Trophoblast cell (in vitro differentiated cells and primary cell): ENCODE data around the gene TEX2.

Experiments used
- DNase-seq, 2 donors: peaks; one replicate each; pipeline ENCODE4 v3.0.0-alpha.2; 2016
- H2AFZ ChIP-seq: 2 replicates; pipeline ENCODE4 v1.6.1; 2013; ENCODE audit warnings: low read length, moderate library complexity, mild to moderate bottlenecking; ENCODE audit not compliant: insufficient read depth, poor library complexity
- H2AK5ac ChIP-seq: 2 replicates; pipeline ENCODE4 v1.6.1; 2013; ENCODE audit warnings: mild to moderate bottlenecking, low read length
- H2BK120ac ChIP-seq: 2 replicates; pipeline ENCODE4 v1.6.1; 2013; ENCODE audit warnings: low read length, mild to moderate bottlenecking, moderate library complexity; ENCODE audit not compliant: insufficient read depth, poor library complexity
- H2BK12ac ChIP-seq: 2 replicates; pipeline ENCODE4 v1.6.1; 2013; ENCODE audit warnings: mild to moderate bottlenecking, low read length, moderate library complexity
- H2BK5ac ChIP-seq: 2 replicates; pipeline ENCODE4 v1.6.1; 2013; ENCODE audit warnings: low read length, low read depth, moderate library complexity, mild to moderate bottlenecking; ENCODE audit not compliant: poor library complexity
- H3K14ac ChIP-seq: 2 replicates; pipeline ENCODE4 v1.6.1; 2013; ENCODE audit warnings: mild to moderate bottlenecking, low read length
- H3K18ac ChIP-seq: 2 replicates; pipeline ENCODE4 v1.6.1; 2013; ENCODE audit warnings: mild to moderate bottlenecking, low read length
- H3K23ac ChIP-seq: 2 replicates; pipeline ENCODE4 v1.6.1; 2013; ENCODE audit warnings: low read length
- H3K27ac ChIP-seq: 2 replicates; pipeline ENCODE4 v1.5.1; 2013; ENCODE audit warnings: low read depth, mild to moderate bottlenecking, inconsistent platforms, low read length, moderate library complexity
- H3K27me3 ChIP-seq: 2 replicates; pipeline ENCODE4 v1.6.1; 2013; ENCODE audit warnings: inconsistent platforms, mild to moderate bottlenecking, low read length, moderate library complexity; ENCODE audit not compliant: insufficient read depth
- H3K36me3 ChIP-seq, 2 experiments: 1 replicate in 1 of 2; 2 replicates in 1 of 2; pipeline ENCODE4 v1.6.1; 2013; ENCODE audit warnings: low read length in 2 of 2, mild to moderate bottlenecking in 2 of 2, moderate library complexity in 1 of 2; ENCODE audit not compliant: insufficient read depth in 2 of 2, control insufficient read depth in 1 of 2
- H3K4ac ChIP-seq: 2 replicates; pipeline ENCODE4 v1.6.1; 2013; ENCODE audit warnings: low read depth, mild to moderate bottlenecking, low read length, moderate library complexity
- H3K4me1 ChIP-seq, 2 experiments: 1 replicate in 1 of 2; 2 replicates in 1 of 2; pipeline ENCODE4 v1.6.1; 2013; ENCODE audit warnings: low read length in 2 of 2, mild to moderate bottlenecking in 2 of 2, moderate library complexity in 1 of 2; ENCODE audit not compliant: insufficient read depth in 2 of 2, control insufficient read depth in 1 of 2
- H3K4me2 ChIP-seq: 2 replicates; pipeline ENCODE4 v1.6.1; 2013; ENCODE audit warnings: inconsistent platforms, mild to moderate bottlenecking, low read length, moderate library complexity
- H3K4me3 ChIP-seq: 2 replicates; pipeline ENCODE4 v1.5.1; 2013; ENCODE audit warnings: mild to moderate bottlenecking, low read depth, low read length, inconsistent platforms
- H3K79me1 ChIP-seq: one replicate; pipeline ENCODE4 v1.6.1; 2013; ENCODE audit warnings: low read length
- H3K79me2 ChIP-seq: 2 replicates; pipeline ENCODE4 v1.6.1; 2013; ENCODE audit warnings: low read length, mild to moderate bottlenecking; ENCODE audit not compliant: control insufficient read depth, insufficient read depth, poor library complexity
- H3K9ac ChIP-seq: 2 replicates; pipeline ENCODE4 v1.6.1; 2013; ENCODE audit warnings: mild to moderate bottlenecking, low read length
- H3K9me3 ChIP-seq: 2 replicates; pipeline ENCODE4 v1.6.1; 2013; ENCODE audit warnings: low read depth, mild to moderate bottlenecking, control low read depth, inconsistent platforms, low read length; ENCODE audit not compliant: insufficient read depth
- H4K12ac ChIP-seq: 2 replicates; pipeline ENCODE4 v1.6.1; 2013; ENCODE audit warnings: low read depth, mild to moderate bottlenecking, low read length, moderate library complexity
- H4K8ac ChIP-seq: 2 replicates; pipeline ENCODE4 v1.6.1; 2013; ENCODE audit warnings: low read depth, mild to moderate bottlenecking, low read length, moderate library complexity
- H4K91ac ChIP-seq: one replicate; pipeline ENCODE4 v1.6.1; 2013; ENCODE audit warnings: low read depth, mild to moderate bottlenecking, low read length, moderate library complexity
- WGBS: extraction: QIAGEN DNeasy Blood & Tissue Kit; methylation state at CpG from one replicate; pipeline ENCODE4 v1.1.7; 2013; ENCODE audit warnings: missing lambda C conversion rate; ENCODE audit not compliant: insufficient read length, insufficient coverage; ENCODE audit errors: extremely low coverage; 5-methylcytosine and 5-hydroxymethylcytosine counted together

Gene TEX2

DNA sequence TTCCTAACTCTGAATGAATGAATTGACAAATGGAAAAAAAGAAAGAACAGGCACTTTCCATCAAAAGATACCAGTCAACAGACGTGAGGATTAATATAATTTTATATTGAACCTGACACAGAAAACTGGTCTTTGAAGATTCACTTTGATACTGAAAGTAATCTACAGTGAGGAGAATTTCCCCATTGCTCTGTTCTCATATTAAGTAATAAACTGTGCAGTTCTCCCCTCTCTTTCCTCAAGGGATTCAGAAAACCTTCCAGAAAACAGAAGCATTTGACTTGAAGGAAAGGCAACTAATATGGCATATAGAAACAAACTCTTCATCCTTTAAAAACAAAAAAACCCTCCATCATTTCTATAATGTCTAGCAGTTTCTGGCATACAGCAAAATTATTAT lies 2.2 kb downstream of the TEX2 start:
- DNase-seq, result no peak
- H3K4me2 ChIP-seq, result no peak overlapping the region
- no peak overlapping the region for H3K18ac ChIP-seq
- WGBS, result no CpG with 5 or more reads among the region's 1 CpG
- no peak overlapping the region for H3K4ac ChIP-seq
- peaks cover 18% of the 10 kb centered on the region for H3K79me2 ChIP-seq
- no peak overlapping the region for H2BK120ac ChIP-seq
- no peaks in the 10 kb centered on the region for H3K36me3 ChIP-seq
- no peak overlapping the region for H2AK5ac ChIP-seq
- peaks cover 25% of the 10 kb centered on the region for H3K79me1 ChIP-seq
- no peak overlapping the region for H2BK5ac ChIP-seq
- no peak overlapping the region for H4K91ac ChIP-seq
- no peak overlapping the region for H3K14ac ChIP-seq
- H2BK12ac ChIP-seq, result no peak overlapping the region
- H3K23ac ChIP-seq, result no peak overlapping the region
- H3K27me3 ChIP-seq, result no peaks in the 10 kb centered on the region
- H4K12ac ChIP-seq, result no peak overlapping the region
- H3K4me1 ChIP-seq, result peaks cover 25 to 28% of the 10 kb centered on the region in 2 experiments
- no peak overlapping the region for H2AFZ ChIP-seq
- no peak overlapping the region for H3K4me3 ChIP-seq
- no peak overlapping the region for H4K8ac ChIP-seq
- H3K9me3 ChIP-seq, result no peaks in the 10 kb centered on the region
- no peak overlapping the region for H3K27ac ChIP-seq
- H3K9ac ChIP-seq, result no peak overlapping the region

DNA sequence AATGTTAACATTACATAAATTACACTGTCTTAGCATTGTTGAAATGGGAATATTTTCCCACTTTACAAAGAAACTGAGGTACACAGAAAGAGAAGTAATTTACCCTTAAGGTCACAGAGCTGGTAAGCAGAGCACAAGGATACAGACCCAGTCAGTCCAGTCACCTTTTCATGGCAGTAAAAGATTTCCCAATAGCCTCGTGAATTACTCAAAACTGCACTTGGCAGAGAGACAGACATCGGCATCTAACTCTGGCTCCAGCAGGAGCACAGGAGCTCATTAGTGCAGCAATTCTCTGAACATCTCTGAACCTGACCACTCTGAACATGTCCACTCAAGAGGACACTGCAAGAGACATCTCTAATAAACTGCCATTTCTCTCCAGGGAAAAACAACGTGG lies 3.1 kb downstream of the TEX2 start:
- Histone ChIP-seq H2AK5ac (no peak overlapping the region), H3K79me1 (peaks cover 25% of the 10 kb centered on the region), H2BK120ac (no peak overlapping the region), H3K23ac (no peak overlapping the region), H4K8ac (no peak overlapping the region), H3K4me2 (peak overlapping the region; percentile 46), H2AFZ (no peak overlapping the region), H2BK12ac (no peak overlapping the region), H4K91ac (no peak overlapping the region), H3K14ac (no peak overlapping the region), H3K4ac (peak overlapping the region; percentile 43), H3K27me3 (no peaks in the 10 kb centered on the region), H3K9me3 (no peaks in the 10 kb centered on the region), H3K18ac (no peak overlapping the region), H3K9ac (no peak overlapping the region), H3K4me1 (peaks cover 22 to 27% of the 10 kb centered on the region in 2 experiments), H3K36me3 (no peaks in the 10 kb centered on the region), H3K4me3 (no peak overlapping the region), H4K12ac (no peak overlapping the region), H2BK5ac (peak overlapping the region; percentile 50), H3K79me2 (peaks cover 18% of the 10 kb centered on the region), H3K27ac (peak overlapping the region; percentile 55)
- peak in 1 of 2 donors; percentile 56 for DNase-seq
- no CpG with 5 or more reads among the region's 3 CpGs for WGBS

DNA sequence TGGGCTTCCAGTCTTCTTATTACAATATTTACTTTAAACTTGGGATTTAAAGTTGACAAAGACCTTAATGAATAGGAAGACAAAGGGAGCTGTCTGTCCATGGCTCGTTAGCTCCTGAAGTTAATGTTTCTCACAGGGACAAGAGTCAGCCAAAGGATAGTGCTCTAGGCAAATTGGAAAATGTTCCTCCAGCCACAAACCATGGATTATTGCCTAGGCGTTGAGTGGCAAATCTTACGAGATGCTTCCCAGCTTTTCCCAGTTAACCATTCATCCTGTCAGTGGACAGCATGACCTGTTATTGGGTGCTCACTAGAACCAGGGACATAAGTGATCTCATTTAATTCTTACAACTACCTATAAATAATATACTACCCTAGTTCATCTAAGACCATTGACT lies 3.6 kb downstream of the TEX2 start:
- Histone ChIP-seq H4K91ac (no peak overlapping the region), H4K8ac (no peak overlapping the region), H3K4me1 (peaks cover 22 to 25% of the 10 kb centered on the region in 2 experiments), H3K23ac (no peak overlapping the region), H3K9me3 (no peaks in the 10 kb centered on the region), H3K27ac (no peak overlapping the region), H3K79me2 (peaks cover 18% of the 10 kb centered on the region), H3K79me1 (peaks cover 25% of the 10 kb centered on the region), H2AK5ac (no peak overlapping the region), H2BK5ac (no peak overlapping the region), H3K36me3 (no peaks in the 10 kb centered on the region), H3K9ac (no peak overlapping the region), H3K18ac (no peak overlapping the region), H2AFZ (no peak overlapping the region), H3K27me3 (no peaks in the 10 kb centered on the region), H3K4me2 (no peak overlapping the region), H3K4ac (peak overlapping the region; percentile 9), H3K4me3 (no peak overlapping the region), H4K12ac (no peak overlapping the region), H2BK120ac (no peak overlapping the region), H2BK12ac (no peak overlapping the region), H3K14ac (no peak overlapping the region)
- WGBS, result no CpG with 5 or more reads among the region's 3 CpGs
- DNase-seq, result no peak

DNA sequence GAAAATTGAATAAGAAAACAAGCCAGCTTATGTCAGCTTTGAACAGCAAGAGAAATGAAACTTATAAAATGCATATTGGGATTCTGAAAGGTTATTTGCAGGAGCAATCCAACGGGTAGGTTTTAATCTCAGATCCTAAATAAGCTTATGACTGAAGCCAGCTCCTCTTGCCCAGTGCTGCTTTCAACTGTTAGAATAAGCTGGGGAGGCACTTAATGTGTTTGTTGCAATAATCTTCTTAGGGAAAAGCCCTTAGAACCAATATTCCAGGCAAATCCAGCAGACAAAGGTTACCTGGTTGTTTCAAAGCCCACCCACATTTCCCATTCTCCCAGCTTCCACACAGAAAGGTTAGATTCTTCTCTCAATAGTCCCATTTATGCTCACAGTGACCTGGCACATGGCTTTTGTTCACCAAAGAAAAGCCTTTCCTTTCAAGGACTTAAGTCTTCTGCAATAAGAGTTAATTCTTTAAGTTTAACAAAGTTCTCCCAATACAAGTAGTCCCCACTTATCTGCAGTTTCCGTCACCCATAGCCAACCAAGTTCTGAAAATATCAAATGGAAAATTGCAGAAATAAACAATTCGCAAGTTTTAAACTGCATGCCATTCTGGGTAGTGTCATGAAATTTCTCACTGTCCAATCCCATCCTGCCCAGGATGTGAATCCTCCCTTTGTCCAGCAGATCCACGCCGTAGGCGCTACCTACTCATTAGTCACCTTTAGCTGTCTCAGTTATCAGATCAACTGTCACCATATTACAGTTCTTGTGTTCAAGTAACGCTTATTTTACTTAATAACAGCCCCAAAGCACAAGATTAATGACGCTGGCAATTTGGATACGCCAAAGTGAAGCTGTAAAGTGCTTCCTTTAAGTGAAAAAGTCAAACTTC lies 5.9 kb downstream of the TEX2 start:
- Histone ChIP-seq H3K79me2 (peaks cover 9% of the 10 kb centered on the region), H4K91ac (no peak overlapping the region), H2AFZ (no peak overlapping the region), H3K27ac (peak overlapping the region; percentile 19), H3K4me1 (peaks cover 30 to 44% of the 10 kb centered on the region in 2 experiments), H3K14ac (no peak overlapping the region), H3K27me3 (no peaks in the 10 kb centered on the region), H2BK12ac (no peak overlapping the region), H3K9me3 (no peaks in the 10 kb centered on the region), H2BK5ac (no peak overlapping the region), H3K4ac (peak overlapping the region; percentile 47), H3K18ac (no peak overlapping the region), H3K23ac (no peak overlapping the region), H3K36me3 (no peaks in the 10 kb centered on the region), H4K8ac (no peak overlapping the region), H3K79me1 (peaks cover 19% of the 10 kb centered on the region), H2AK5ac (no peak overlapping the region), H3K4me2 (no peak overlapping the region), H2BK120ac (no peak overlapping the region), H3K9ac (no peak overlapping the region), H4K12ac (no peak overlapping the region), H3K4me3 (no peak overlapping the region)
- DNase-seq, result peak; percentile 86 to 88
- no CpG with 5 or more reads among the region's 9 CpGs for WGBS
